NOMO-1 treated with dmso at 0.1 percent for 144 hours (cell line): ENCODE data around the gene FBF1.
"Not testable (repeated sequence)": the region's sequence is repeated elsewhere in the genome, so short reads cannot be mapped to it uniquely, and the experiment has no call there.

Experiments used
- DNase-seq: peaks from one replicate; lab custom pipeline; 2025; ENCODE audit not compliant: unreplicated experiment; lab: John Stamatoyannopoulos, UW

Gene FBF1

GRCh38 chr17:75940727-75941441 lies at the start of gene FBF1:
TSS of gene FBF1 (minus strand) at chr17:75941042. CDS start at chr17:75938149, 2,893 bp downstream.
- DNase-seq: peak; percentile 89

GRCh38 chr17:75987041-75987440 lies 46.2 kb upstream of the FBF1 start:
- DNase-seq: no peak

GRCh38 chr17:75985986-75986385 lies 45.1 kb upstream of the FBF1 start:
- DNase-seq: no peak

- peak; percentile 53 for DNase-seq
Observed at GRCh38 chr17:75983501-75984181, 42.8 kb upstream of the FBF1 start.

- DNase-seq: no peak
Observed at GRCh38 chr17:75981019-75981615, 40.3 kb upstream of the FBF1 start.

GRCh38 chr17:75980188-75981018 lies 39.6 kb upstream of the FBF1 start:
- no peak for DNase-seq

- peak; percentile 71 for DNase-seq
Observed at GRCh38 chr17:75979705-75980187, 38.9 kb upstream of the FBF1 start.

GRCh38 chr17:75978938-75979704 lies 38.3 kb upstream of the FBF1 start, which contains the start of the genes ACOX1 and TEN1:
TSS of gene ACOX1 (minus strand) at chr17:75979166. CDS start at chr17:75979073, 93 bp downstream.
TSS of gene TEN1 (plus strand) at chr17:75979240. CDS start at chr17:75986193, 6,953 bp downstream.
- peak; percentile 94 for DNase-seq

- DNase-seq: no peak
Observed at GRCh38 chr17:75976175-75976848, 35.5 kb upstream of the FBF1 start.

GRCh38 chr17:75975757-75976174 lies 34.9 kb upstream of the FBF1 start:
- no peak for DNase-seq

- DNase-seq: not testable (repeated sequence)
Observed at GRCh38 chr17:75975187-75975586, 34.3 kb upstream of the FBF1 start.

GRCh38 chr17:75970626-75971025 lies 29.8 kb upstream of the FBF1 start:
- no peak for DNase-seq

GRCh38 chr17:75970011-75970523 lies 29.2 kb upstream of the FBF1 start:
- peak; percentile 6 for DNase-seq

- DNase-seq: not testable (repeated sequence)
Observed at GRCh38 chr17:75969044-75969443, 28.2 kb upstream of the FBF1 start.

GRCh38 chr17:75965468-75965867 lies 24.6 kb upstream of the FBF1 start:
- DNase-seq: no peak

GRCh38 chr17:75959839-75960511 lies 19.1 kb upstream of the FBF1 start:
- DNase-seq: no peak

- DNase-seq: no peak
Observed at GRCh38 chr17:75959051-75959838, 18.4 kb upstream of the FBF1 start.
